Tongue (tissue), 2 donors: ENCODE data around the gene SLC37A4. TPM values are rescaled to one million over a fixed set of nuclear protein-coding genes. Genes with fewer than 3 reads are reported as not detected.

Experiments used
- small RNA-seq: library from RNA; depleted of rRNA; stranded (forward); fragments of <200 nt; gene quantifications from one replicate; pipeline ENCODE3, GENCODE V24; 2014; ENCODE audit warnings: low replicate concordance
- total RNA-seq: library from RNA; depleted of rRNA; stranded (reverse); fragments of >200 nt; gene quantifications from one replicate; pipeline ENCODE4 v1.2.3, GENCODE V29; 2014

Gene SLC37A4
- total RNA-seq, 1 donor from 2014 or later, result 8.8 TPM

Small RNAs within 50 kb of the gene (small RNA-seq; reads per million reads assigned to genes)
- gene AP003392.2, result not detected
- gene RF00017, result not detected
- not detected for gene RF00019

Other genes starting within 250 kb of the SLC37A4 start
- gene DDX6, start 239.7 kb downstream of the SLC37A4 start, total RNA-seq, result 166 TPM
- gene CXCR5, start 147.0 kb downstream of the SLC37A4 start, total RNA-seq, result 0.10 TPM
- gene BCL9L, start 105.0 kb downstream of the SLC37A4 start, total RNA-seq, result 37.5 TPM
- gene UPK2, start 74.6 kb downstream of the SLC37A4 start, total RNA-seq, result not detected
- not detected for gene FOXR1, start 59.1 kb downstream of the SLC37A4 start, total RNA-seq
- gene CENATAC, start 32.7 kb downstream of the SLC37A4 start, total RNA-seq, result 31.6 TPM
- gene RPS25, start 12.5 kb downstream of the SLC37A4 start, total RNA-seq, result 2,908 TPM
- gene TRAPPC4, start 12.1 kb downstream of the SLC37A4 start, total RNA-seq, result 29.2 TPM
- 52.7 TPM for gene HYOU1, start 26.3 kb upstream of the SLC37A4 start, total RNA-seq
- 29.7 TPM for gene VPS11, start 36.9 kb upstream of the SLC37A4 start, total RNA-seq
- 21.0 TPM for gene HMBS, start 54.0 kb upstream of the SLC37A4 start, total RNA-seq
- 8.0 TPM for gene DPAGT1, start 71.0 kb upstream of the SLC37A4 start, total RNA-seq
- gene C2CD2L, start 76.5 kb upstream of the SLC37A4 start, total RNA-seq, result 5.6 TPM
- gene HINFP, start 90.7 kb upstream of the SLC37A4 start, total RNA-seq, result 14.7 TPM
- 0.31 TPM for gene ABCG4, start 118.2 kb upstream of the SLC37A4 start, total RNA-seq
- gene NLRX1, start 137.8 kb upstream of the SLC37A4 start, total RNA-seq, result 35.4 TPM
- gene NHERF4, start 154.6 kb upstream of the SLC37A4 start, total RNA-seq, result not detected
- gene CBL, start 175.5 kb upstream of the SLC37A4 start, total RNA-seq, result 10.9 TPM